ENCODE data around the gene PNKD.

PNKD gene

GRCh38 chr2:218325566-218326160 is 55.3 kb downstream of the PNKD start:
- no peak for TF ChIP-seq MAX (IDR thresholded peaks at IDR 0.05)
- no peak for TF ChIP-seq CEBPB (IDR thresholded peaks at IDR 0.05)
- no peak for TF ChIP-seq RAD21 (IDR thresholded peaks at IDR 0.05; ENCODE audit: low read depth)
- TF ChIP-seq EGR1 (IDR thresholded peaks at IDR 0.05), result no peak
- no peak for TF ChIP-seq TCF12 (IDR thresholded peaks at IDR 0.05; ENCODE audit: low read depth)
- no peak for TF ChIP-seq TEAD4 (IDR thresholded peaks at IDR 0.05)
- TF ChIP-seq USF1 (IDR thresholded peaks at IDR 0.05), result no peak
- TF ChIP-seq TAF1 (IDR thresholded peaks at IDR 0.05; ENCODE audit: low read depth), result no peak
- no peak for TF ChIP-seq EP300 (IDR thresholded peaks at IDR 0.05; ENCODE audit: borderline replicate concordance)
- no peak for TF ChIP-seq CREB1 (IDR thresholded peaks at IDR 0.05; ENCODE audit: low read depth)
- TF ChIP-seq NFIC (IDR thresholded peaks at IDR 0.05), result no peak
- TF ChIP-seq ZBTB7A (IDR thresholded peaks at IDR 0.05; ENCODE audit: low read depth), result no peak
- no peak for TF ChIP-seq FOXM1 (IDR thresholded peaks at IDR 0.05; ENCODE audit: borderline replicate concordance, low read depth)
- TF ChIP-seq REST (IDR thresholded peaks at IDR 0.05; ENCODE audit: low read depth), result no peak
- TF ChIP-seq YY1 (IDR thresholded peaks at IDR 0.05; ENCODE audit: low read depth), result no peak

GRCh38 chr2:218326315-218326714 is 56.0 kb downstream of the PNKD start:
- TF ChIP-seq RAD21 (IDR thresholded peaks at IDR 0.05; ENCODE audit: low read depth) (no peak), TAF1 (IDR thresholded peaks at IDR 0.05; ENCODE audit: low read depth) (no peak), NFIC (IDR thresholded peaks at IDR 0.05) (no peak), EP300 (IDR thresholded peaks at IDR 0.05; ENCODE audit: borderline replicate concordance) (no peak), ZBTB7A (IDR thresholded peaks at IDR 0.05; ENCODE audit: low read depth) (no peak), EGR1 (IDR thresholded peaks at IDR 0.05) (no peak), REST (IDR thresholded peaks at IDR 0.05; ENCODE audit: low read depth) (no peak), TEAD4 (IDR thresholded peaks at IDR 0.05) (no peak), FOXM1 (IDR thresholded peaks at IDR 0.05; ENCODE audit: borderline replicate concordance, low read depth) (no peak), CREB1 (IDR thresholded peaks at IDR 0.05; ENCODE audit: low read depth) (no peak), MAX (IDR thresholded peaks at IDR 0.05) (no peak), TCF12 (IDR thresholded peaks at IDR 0.05; ENCODE audit: low read depth) (no peak), USF1 (IDR thresholded peaks at IDR 0.05) (no peak)

GRCh38 chr2:218327451-218328210 is 57.3 kb downstream of the PNKD start:
- TF ChIP-seq MAX (IDR thresholded peaks at IDR 0.05) (no peak), FOXM1 (IDR thresholded peaks at IDR 0.05; ENCODE audit: borderline replicate concordance, low read depth) (no peak), NFIC (IDR thresholded peaks at IDR 0.05) (no peak), TAF1 (IDR thresholded peaks at IDR 0.05; ENCODE audit: low read depth) (no peak), EP300 (IDR thresholded peaks at IDR 0.05; ENCODE audit: borderline replicate concordance) (no peak), EGR1 (IDR thresholded peaks at IDR 0.05) (no peak), USF1 (IDR thresholded peaks at IDR 0.05) (no peak), CREB1 (IDR thresholded peaks at IDR 0.05; ENCODE audit: low read depth) (no peak), TCF12 (IDR thresholded peaks at IDR 0.05; ENCODE audit: low read depth) (no peak), ZBTB7A (IDR thresholded peaks at IDR 0.05; ENCODE audit: low read depth) (no peak), REST (IDR thresholded peaks at IDR 0.05; ENCODE audit: low read depth) (no peak), RAD21 (IDR thresholded peaks at IDR 0.05; ENCODE audit: low read depth) (no peak), YY1 (IDR thresholded peaks at IDR 0.05; ENCODE audit: low read depth) (no peak)
